PC-3 (cell line): ENCODE measurements around the gene MAN1B1. TPM values are rescaled to one million over a fixed set of nuclear protein-coding genes. Genes with fewer than 3 reads are reported as not detected.

Source experiments
- ATAC-seq: fragments of 200-7000 bp; cut with Tn5 transposase; 2 replicates; pipeline ENCODE4 v1.9.1; 2020; ENCODE audit warnings: mild to moderate bottlenecking, moderate library complexity
- BruUV-seq: library from RNA; stranded (reverse); fragments of 400-500 nt; replicated peaks from 2 replicates; lab custom pipeline; 2021; lab: Mats Ljungman, UMichigan
- CTCF ChIA-PET: fragments of 300-600 bp; sonication (Branson Sonifier 250); formaldehyde crosslinking; loops from one replicate; lab custom pipeline; 2022; ENCODE audit warnings: antibody characterized with exemption; lab: Charles Lee
- POLR2A ChIA-PET: fragments of 300-600 bp; sonication (Branson Sonifier 250); formaldehyde crosslinking; loops from one replicate; lab custom pipeline; 2022; ENCODE audit warnings: antibody characterized with exemption; ENCODE audit not compliant: unreplicated experiment; lab: Charles Lee
- DNase-seq: peaks from one replicate; pipeline ENCODE4 v3.0.0-alpha.2; 2015
- H2AFZ ChIP-seq: fragments of 300-600 bp; sonication (generic); 2 replicates; pipeline ENCODE4 v1.6.0; 2016; ENCODE audit warnings: antibody characterized with exemption, low read length
- H3F3A ChIP-seq: fragments of 300-600 bp; sonication (generic); one replicate; pipeline ENCODE4 v1.6.0; 2017; ENCODE audit warnings: antibody characterized with exemption, low read length, control low read depth, mild to moderate bottlenecking; ENCODE audit not compliant: unreplicated experiment
- H3K27ac ChIP-seq: fragments of 300-600 bp; sonication (generic); 2 replicates; pipeline ENCODE4 v1.5.1; 2016; ENCODE audit warnings: mild to moderate bottlenecking, low read length
- H3K27me3 ChIP-seq: fragments of 300-600 bp; sonication (generic); 2 replicates; pipeline ENCODE4 v1.6.1; 2016; ENCODE audit warnings: low read length, mixed read lengths
- H3K36me3 ChIP-seq: fragments of 300-600 bp; sonication (generic); 2 replicates; pipeline ENCODE4 v1.6.1; 2016; ENCODE audit warnings: low read depth, mixed run types, low read length, mixed read lengths
- H3K4me1 ChIP-seq: fragments of 300-600 bp; sonication (generic); 2 replicates; pipeline ENCODE4 v1.5.1; 2016; ENCODE audit warnings: low read length; ENCODE audit not compliant: insufficient read depth
- H3K4me2 ChIP-seq: fragments of 300-600 bp; sonication (generic); 2 replicates; pipeline ENCODE4 v1.6.0; 2016; ENCODE audit warnings: low read length
- H3K4me3 ChIP-seq: fragments of 300-600 bp; sonication (generic); 2 replicates; pipeline ENCODE4 v1.5.1; 2016; ENCODE audit warnings: mild to moderate bottlenecking, low read length, mixed read lengths
- H3K79me2 ChIP-seq: fragments of 300-600 bp; sonication (generic); 2 replicates; pipeline ENCODE4 v1.6.1; 2017; ENCODE audit warnings: low read length, mixed read lengths
- H3K9ac ChIP-seq: fragments of 300-600 bp; sonication (generic); 2 replicates; pipeline ENCODE4 v1.6.0; 2016; ENCODE audit warnings: mild to moderate bottlenecking, low read length
- H3K9me2 ChIP-seq: fragments of 300-600 bp; sonication (generic); replicated peaks from 2 replicates; pipeline ENCODE4 v1.6.1; 2016; ENCODE audit warnings: mixed run types, low read length, mixed read lengths
- H3K9me3 ChIP-seq: fragments of 300-600 bp; sonication (generic); 2 replicates; pipeline ENCODE4 v1.6.1; 2016; ENCODE audit warnings: low read length, mixed read lengths
- H4K20me1 ChIP-seq: fragments of 300-600 bp; sonication (generic); 2 replicates; pipeline ENCODE4 v1.6.1; 2016; ENCODE audit warnings: low read length, mixed read lengths
- EZH2 ChIP-seq: fragments of 300-600 bp; sonication (generic); IDR thresholded peaks from one replicate; pipeline ENCODE4 v1.6.1; 2017; ENCODE audit warnings: antibody characterized with exemption, mild to moderate bottlenecking, low read length; ENCODE audit not compliant: unreplicated experiment
- EZH2phosphoT487 ChIP-seq: fragments of 300-600 bp; sonication (generic); IDR thresholded peaks from 2 replicates; pipeline ENCODE4 v1.6.1; 2018; ENCODE audit warnings: mild to moderate bottlenecking, antibody characterized with exemption, low read length, borderline replicate concordance
- intact Hi-C: fragments of 100-400 bp; cut with micrococcal nuclease; formaldehyde crosslinking; loops from 2 replicates; pipeline ENCODE4 v1.9.0; 2023
- total RNA-seq: library from RNA; depleted of rRNA; stranded (reverse); fragments of >200 nt; gene quantifications from 2 replicates; pipeline ENCODE4 v1.2.3, GENCODE V29; 2014
- TF ChIP-seq, protein P1 (sequence below): fragments of 300-600 bp; sonication (generic); conservative IDR thresholded peaks from 2 replicates; pipeline ENCODE4 v1.5.1; 2017; ENCODE audit warnings: antibody characterized with exemption, low read depth, mild to moderate bottlenecking, low read length

The MAN1B1 gene
- total RNA-seq, 1 experiment from 2014 or later = 65.5 TPM

DNA sequence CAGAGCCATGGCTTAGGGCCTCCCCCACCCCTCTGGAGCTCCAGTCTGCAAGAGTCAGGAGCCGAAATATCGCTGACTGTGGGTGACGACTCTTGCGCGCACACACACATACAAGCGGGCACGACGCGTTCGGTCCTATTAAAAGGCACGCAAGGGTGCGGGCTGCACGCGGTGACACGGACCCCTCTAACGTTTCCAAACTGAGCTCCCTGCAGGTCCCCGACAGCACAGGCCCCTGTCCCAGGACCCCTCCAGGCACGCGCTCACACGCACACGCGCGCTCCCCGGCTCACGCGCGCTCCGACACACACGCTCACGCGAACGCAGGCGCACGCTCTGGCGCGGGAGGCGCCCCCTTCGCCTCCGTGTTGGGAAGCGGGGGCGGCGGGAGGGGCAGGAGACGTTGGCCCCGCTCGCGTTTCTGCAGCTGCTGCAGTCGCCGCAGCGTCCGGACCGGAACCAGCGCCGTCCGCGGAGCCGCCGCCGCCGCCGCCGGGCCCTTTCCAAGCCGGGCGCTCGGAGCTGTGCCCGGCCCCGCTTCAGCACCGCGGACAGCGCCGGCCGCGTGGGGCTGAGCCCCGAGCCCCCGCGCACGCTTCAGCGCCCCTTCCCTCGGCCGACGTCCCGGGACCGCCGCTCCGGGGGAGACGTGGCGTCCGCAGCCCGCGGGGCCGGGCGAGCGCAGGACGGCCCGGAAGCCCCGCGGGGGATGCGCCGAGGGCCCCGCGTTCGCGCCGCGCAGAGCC is 52.1 kb downstream of the MAN1B1 start, which contains the start of gene GRIN1:
TSS of gene GRIN1 (plus strand) at position 433 of the 746 bp plus-strand sequence. CDS start 333 bp downstream, outside the sequence.
- Histone ChIP-seq H2AFZ (no peak within 1 kb of the TSS), H3K4me2 (no peak within 1 kb of the TSS), H3K27me3 (peaks cover 10% of the 10 kb centered on the region; the same call in 1 of the 2 replicates), H3K9ac (no peak within 1 kb of the TSS), H3K9me3 (no peaks in the 10 kb centered on the region), H3K27ac (no peak within 1 kb of the TSS), H3K36me3 (no peaks in the 10 kb centered on the region), H4K20me1 (no peaks in the 10 kb centered on the region), H3K79me2 (no peaks in the 10 kb centered on the region), H3K9me2 (no peaks in the 10 kb centered on the region), H3K4me3 (no peak within 1 kb of the TSS), H3F3A (no peaks in the 10 kb centered on the region), H3K4me1 (no peaks in the 10 kb centered on the region)
- DNase-seq (no peak), ATAC-seq (no peak)
- ChIA-PET CTCF (no interaction called here), POLR2A (no interaction called here)
- intact Hi-C loops = no loop called here
- TF ChIP-seq EZH2 (no peak), EZH2phosphoT487 (no peak)
- TF ChIP-seq, protein P1, sequence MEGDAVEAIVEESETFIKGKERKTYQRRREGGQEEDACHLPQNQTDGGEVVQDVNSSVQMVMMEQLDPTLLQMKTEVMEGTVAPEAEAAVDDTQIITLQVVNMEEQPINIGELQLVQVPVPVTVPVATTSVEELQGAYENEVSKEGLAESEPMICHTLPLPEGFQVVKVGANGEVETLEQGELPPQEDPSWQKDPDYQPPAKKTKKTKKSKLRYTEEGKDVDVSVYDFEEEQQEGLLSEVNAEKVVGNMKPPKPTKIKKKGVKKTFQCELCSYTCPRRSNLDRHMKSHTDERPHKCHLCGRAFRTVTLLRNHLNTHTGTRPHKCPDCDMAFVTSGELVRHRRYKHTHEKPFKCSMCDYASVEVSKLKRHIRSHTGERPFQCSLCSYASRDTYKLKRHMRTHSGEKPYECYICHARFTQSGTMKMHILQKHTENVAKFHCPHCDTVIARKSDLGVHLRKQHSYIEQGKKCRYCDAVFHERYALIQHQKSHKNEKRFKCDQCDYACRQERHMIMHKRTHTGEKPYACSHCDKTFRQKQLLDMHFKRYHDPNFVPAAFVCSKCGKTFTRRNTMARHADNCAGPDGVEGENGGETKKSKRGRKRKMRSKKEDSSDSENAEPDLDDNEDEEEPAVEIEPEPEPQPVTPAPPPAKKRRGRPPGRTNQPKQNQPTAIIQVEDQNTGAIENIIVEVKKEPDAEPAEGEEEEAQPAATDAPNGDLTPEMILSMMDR = no peak
- no TSS peak for BruUV-seq

- Histone ChIP-seq H3K9me2 (no peaks in the 10 kb centered on the region), H3K79me2 (no peaks in the 10 kb centered on the region), H3K9ac (no peak overlapping the region), H3K4me2 (no peak overlapping the region), H3K36me3 (no peaks in the 10 kb centered on the region), H3K4me3 (no peak overlapping the region), H4K20me1 (no peaks in the 10 kb centered on the region), H3F3A (no peaks in the 10 kb centered on the region), H3K27ac (no peak overlapping the region), H2AFZ (no peak overlapping the region), H3K9me3 (no peaks in the 10 kb centered on the region), H3K27me3 (peaks cover 10% of the 10 kb centered on the region; the same call in 1 of the 2 replicates), H3K4me1 (no peaks in the 10 kb centered on the region)
- intact Hi-C loops = no loop called here
- ChIA-PET POLR2A (no interaction called here), CTCF (no interaction called here)
- DNase-seq (no peak), ATAC-seq (no peak)
- no TSS peak for BruUV-seq
- TF ChIP-seq, protein P1 = no peak
- TF ChIP-seq EZH2phosphoT487 = no peak
- no peak for TF ChIP-seq EZH2
Observed at GRCh38 chr9:137139468-137140150, 52.8 kb downstream of the MAN1B1 start.
